Thyroid gland (tissue), 4 donors: ENCODE data around the gene LDLRAD3. TPM values are rescaled to one million over a fixed set of nuclear protein-coding genes. Genes with fewer than 3 reads are reported as not detected.
A peak's percentile ranks its signal among the peaks of the same experiment; 100 is the strongest.

Source experiments
- DNase-seq, 2 donors: peaks; one replicate each; pipeline ENCODE4 v3.0.0-alpha.2; 2019
- H3K27ac ChIP-seq, 3 donors: fragments of 200-600 bp; sonication (generic); 1 replicate in 2 of 3; 2 replicates in 1 of 3; pipeline ENCODE4 v1.5.1; 2016 to 2019; ENCODE audit warnings: mild to moderate bottlenecking in 1 of 3, moderate library complexity in 1 of 3
- H3K27me3 ChIP-seq: fragments of 200-600 bp; sonication (generic); one replicate; pipeline ENCODE4 v1.5.1; 2019
- H3K36me3 ChIP-seq, 2 donors: fragments of 200-600 bp; sonication (generic); one replicate each; pipeline ENCODE4 v1.5.1; 2016 to 2019
- H3K4me1 ChIP-seq, 2 donors: fragments of 200-600 bp; sonication (generic); one replicate each; pipeline ENCODE4 v1.5.1; 2017 to 2019
- H3K4me3 ChIP-seq, 3 donors: fragments of 200-600 bp; sonication (generic); replicated peaks in 1 of 3; 1 replicate in 2 of 3; 2 replicates in 1 of 3; pipeline ENCODE4 v1.5.1; 2016; ENCODE audit warnings: mild to moderate bottlenecking in 1 of 3
- H3K9me3 ChIP-seq: fragments of 200-600 bp; sonication (generic); one replicate; pipeline ENCODE4 v1.5.1; 2017
- POLR2A ChIP-seq, 2 donors: fragments of 450-650 bp; IDR thresholded peaks; one replicate each; pipeline ENCODE4 v1.6.1; 2017; ENCODE audit warnings: antibody characterized with exemption in 2 of 2, mild to moderate bottlenecking in 2 of 2, moderate library complexity in 1 of 2
- WGBS, 2 donors: methylation state at CpG; one replicate each; pipeline ENCODE4 v1.1.5; 2017; 5-methylcytosine and 5-hydroxymethylcytosine counted together
- intact Hi-C: fragments of 100-400 bp; cut with DNase I; formaldehyde crosslinking; loops from one replicate; pipeline ENCODE4 v1.15.1; 2023
- total RNA-seq, 4 donors: library from RNA; depleted of rRNA; stranded (reverse); fragments of >200 nt; gene quantifications; one replicate each; pipeline ENCODE4 v1.2.3, GENCODE V29; 2016
- TF ChIP-seq, protein P1 (sequence below), 6 experiments: fragments of 200-600 bp in 3 of 6; fragments of 450-650 bp in 3 of 6; sonication (generic) in 3 of 6; IDR thresholded peaks; one replicate each; pipeline ENCODE4 v1.5.1; 2016 to 2019; ENCODE audit warnings: antibody characterized with exemption in 6 of 6, mild to moderate bottlenecking in 2 of 6, inconsistent platforms in 1 of 6, moderate library complexity in 1 of 6

LDLRAD3 gene
- total RNA-seq, 4 donors from 2014 or later = 3.6 to 9.3 (median 6.2) TPM

- Histone ChIP-seq H3K27ac (no peak overlapping the region), H3K9me3 (no peaks in the 10 kb centered on the region), H3K27me3 (no peaks in the 10 kb centered on the region), H3K4me3 (no peak overlapping the region), H3K4me1 (no peaks in the 10 kb centered on the region), H3K36me3 (no peaks in the 10 kb centered on the region)
- TF ChIP-seq, protein P1, sequence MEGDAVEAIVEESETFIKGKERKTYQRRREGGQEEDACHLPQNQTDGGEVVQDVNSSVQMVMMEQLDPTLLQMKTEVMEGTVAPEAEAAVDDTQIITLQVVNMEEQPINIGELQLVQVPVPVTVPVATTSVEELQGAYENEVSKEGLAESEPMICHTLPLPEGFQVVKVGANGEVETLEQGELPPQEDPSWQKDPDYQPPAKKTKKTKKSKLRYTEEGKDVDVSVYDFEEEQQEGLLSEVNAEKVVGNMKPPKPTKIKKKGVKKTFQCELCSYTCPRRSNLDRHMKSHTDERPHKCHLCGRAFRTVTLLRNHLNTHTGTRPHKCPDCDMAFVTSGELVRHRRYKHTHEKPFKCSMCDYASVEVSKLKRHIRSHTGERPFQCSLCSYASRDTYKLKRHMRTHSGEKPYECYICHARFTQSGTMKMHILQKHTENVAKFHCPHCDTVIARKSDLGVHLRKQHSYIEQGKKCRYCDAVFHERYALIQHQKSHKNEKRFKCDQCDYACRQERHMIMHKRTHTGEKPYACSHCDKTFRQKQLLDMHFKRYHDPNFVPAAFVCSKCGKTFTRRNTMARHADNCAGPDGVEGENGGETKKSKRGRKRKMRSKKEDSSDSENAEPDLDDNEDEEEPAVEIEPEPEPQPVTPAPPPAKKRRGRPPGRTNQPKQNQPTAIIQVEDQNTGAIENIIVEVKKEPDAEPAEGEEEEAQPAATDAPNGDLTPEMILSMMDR (IDR thresholded peaks at IDR 0.05) = no peak
- no peak for TF ChIP-seq POLR2A (IDR thresholded peaks at IDR 0.05)
- no peak for DNase-seq
- 62% methylated on average over 10 to 11 of the region's 11 CpGs for WGBS, 2 donors
- intact Hi-C loops = no loop called here
Measured at GRCh38 chr11:35927104-35927503, 16.8 kb upstream of the LDLRAD3 start.

DNA sequence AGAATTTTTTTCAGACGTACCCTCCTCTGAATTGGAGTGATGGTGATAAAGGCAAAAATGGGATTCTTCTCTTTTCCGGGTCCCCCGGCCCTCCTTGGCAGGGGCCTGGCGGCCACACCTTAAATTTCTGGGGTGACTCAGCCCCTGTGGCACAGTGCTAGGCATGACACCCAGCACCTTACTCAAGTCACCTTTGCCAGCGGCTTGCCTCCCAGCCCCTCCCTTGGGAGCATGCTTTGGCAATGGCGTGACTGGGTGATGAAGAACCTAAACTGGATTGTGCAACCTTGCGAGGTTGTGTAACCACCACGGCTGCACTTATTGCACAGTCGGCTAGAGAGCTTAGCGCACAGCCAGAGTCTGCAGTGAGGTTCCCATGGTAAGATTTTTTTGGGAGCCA is 16.2 kb upstream of the LDLRAD3 start:
- Histone ChIP-seq H3K27ac (no peak overlapping the region), H3K4me3 (no peak overlapping the region), H3K4me1 (no peaks in the 10 kb centered on the region), H3K27me3 (no peaks in the 10 kb centered on the region), H3K9me3 (no peaks in the 10 kb centered on the region), H3K36me3 (no peaks in the 10 kb centered on the region)
- WGBS, 2 donors = 68 to 70% methylated on average over 10 of the region's 10 CpGs
- TF ChIP-seq, protein P1 (IDR thresholded peaks at IDR 0.05) = no peak
- no peak for TF ChIP-seq POLR2A (IDR thresholded peaks at IDR 0.05)
- peak; percentile 5 to 13 for DNase-seq
- intact Hi-C loops = no loop called here

DNA sequence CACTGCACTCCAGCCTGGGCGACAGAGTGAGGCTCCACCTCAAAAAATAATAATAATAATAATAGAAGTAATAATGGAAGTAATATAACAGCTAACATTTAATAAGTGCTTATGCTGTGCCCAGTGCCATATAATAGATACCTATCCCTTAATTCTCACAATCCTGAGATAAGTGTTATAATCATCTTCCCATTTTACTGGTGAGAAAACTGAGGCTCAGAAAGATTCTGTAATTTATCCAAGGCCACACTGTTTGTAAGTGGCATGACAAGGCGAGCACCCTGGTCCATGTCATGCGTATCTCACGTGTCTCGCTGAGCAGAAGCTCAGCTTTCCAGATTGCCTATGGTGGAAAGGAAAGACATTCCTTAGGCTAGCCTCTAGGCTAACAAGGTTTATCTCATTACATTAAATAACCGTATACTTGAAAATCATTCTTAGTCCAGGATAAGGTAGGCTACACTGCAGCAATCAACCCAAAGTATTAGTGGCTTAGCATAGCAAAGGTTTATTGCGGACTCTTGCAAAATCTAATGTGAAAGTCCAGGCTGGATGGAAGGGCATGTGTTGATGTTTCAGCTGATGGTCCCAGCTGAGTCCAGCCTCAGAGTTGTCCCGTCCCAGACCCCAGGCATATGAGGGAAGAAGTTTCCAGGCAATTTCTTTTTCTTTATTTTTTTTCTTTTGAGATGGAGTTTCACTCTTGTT is 15.0 kb upstream of the LDLRAD3 start:
- H3K27ac ChIP-seq = no peak overlapping the region
- no peaks in the 10 kb centered on the region for H3K9me3 ChIP-seq
- H3K36me3 ChIP-seq = no peaks in the 10 kb centered on the region
- intact Hi-C loops = no loop called here
- TF ChIP-seq, protein P1 (IDR thresholded peaks at IDR 0.05) = no peak
- TF ChIP-seq POLR2A (IDR thresholded peaks at IDR 0.05) = no peak
- H3K4me3 ChIP-seq = no peak overlapping the region
- H3K27me3 ChIP-seq = no peaks in the 10 kb centered on the region
- DNase-seq = no peak
- no peaks in the 10 kb centered on the region for H3K4me1 ChIP-seq
- 95 to 98% methylated on average over 8 of the region's 8 CpGs for WGBS, 2 donors

DNA sequence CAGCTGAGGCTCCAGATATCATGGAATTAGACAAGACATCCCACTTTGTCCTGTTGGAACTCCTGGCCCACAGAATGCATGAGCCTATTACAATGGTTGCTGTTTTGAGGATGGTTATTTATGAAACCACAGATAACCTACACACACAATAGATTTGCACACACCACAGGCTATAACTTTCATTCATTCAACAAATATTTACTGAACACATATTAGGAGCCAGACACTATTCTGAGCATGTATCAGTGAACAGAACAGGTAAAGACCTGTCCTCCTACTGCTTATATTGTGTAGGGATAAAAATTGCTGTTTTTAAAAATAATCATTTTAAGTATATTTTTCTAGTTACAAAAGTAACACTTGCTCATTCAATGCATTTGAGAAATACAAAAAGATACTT is 13.4 kb upstream of the LDLRAD3 start:
- Histone ChIP-seq H3K27me3 (no peaks in the 10 kb centered on the region), H3K9me3 (no peaks in the 10 kb centered on the region), H3K4me3 (no peak overlapping the region), H3K4me1 (peaks cover 0 to 3% of the 10 kb centered on the region in 2 donors), H3K36me3 (no peaks in the 10 kb centered on the region), H3K27ac (no peak overlapping the region)
- DNase-seq = no peak
- intact Hi-C loops = no loop called here
- TF ChIP-seq, protein P1 (IDR thresholded peaks at IDR 0.05) = no peak
- no peak for TF ChIP-seq POLR2A (IDR thresholded peaks at IDR 0.05)

- no peaks in the 10 kb centered on the region for H3K36me3 ChIP-seq
- H3K4me1 ChIP-seq = peaks cover 0 to 3% of the 10 kb centered on the region in 2 donors
- 84 to 94% methylated on average over 2 of the region's 2 CpGs for WGBS, 2 donors
- intact Hi-C loops = no loop called here
- DNase-seq = no peak
- no peak overlapping the region for H3K4me3 ChIP-seq
- no peak overlapping the region for H3K27ac ChIP-seq
- H3K27me3 ChIP-seq = no peaks in the 10 kb centered on the region
- H3K9me3 ChIP-seq = no peaks in the 10 kb centered on the region
- TF ChIP-seq POLR2A (IDR thresholded peaks at IDR 0.05) = no peak
- TF ChIP-seq, protein P1 (IDR thresholded peaks at IDR 0.05) = no peak
Measured at GRCh38 chr11:35932121-35932520, 11.7 kb upstream of the LDLRAD3 start.
